Liver (tissue), 9 donors: ENCODE data around the gene SELENOK. TPM values are rescaled to one million over a fixed set of nuclear protein-coding genes. Genes with fewer than 3 reads are reported as not detected.
A peak's percentile ranks its signal among the peaks of the same experiment; 100 is the strongest.

Experiments
- DNase-seq: peaks from one replicate; pipeline ENCODE4 v3.0.0-alpha.2; 2017; ENCODE audit warnings: low spot score
- H3K27ac ChIP-seq, 2 donors: one replicate each; pipeline ENCODE4 v1.7.0; 2013; ENCODE audit warnings: inconsistent platforms in 2 of 2, low read length in 2 of 2, control low read depth in 1 of 2, low read depth in 1 of 2, mild to moderate bottlenecking in 1 of 2
- H3K27me3 ChIP-seq, 4 donors: one replicate each; pipeline versions ENCODE4 v1.6.1 to v1.7.0; 2013; ENCODE audit warnings: low read length in 3 of 4, inconsistent platforms in 1 of 4, mild to moderate bottlenecking in 1 of 4, moderate library complexity in 1 of 4; ENCODE audit not compliant: control insufficient read depth in 4 of 4, insufficient read depth in 4 of 4
- H3K36me3 ChIP-seq, 4 donors: one replicate each; pipeline versions ENCODE4 v1.6.1 to v1.7.0; 2013; ENCODE audit warnings: low read length in 3 of 4, mild to moderate bottlenecking in 3 of 4, low read depth in 1 of 4, moderate library complexity in 1 of 4; ENCODE audit not compliant: control insufficient read depth in 4 of 4, insufficient read depth in 3 of 4
- H3K4me1 ChIP-seq, 4 donors: one replicate each; pipeline versions ENCODE4 v1.6.1 to v1.7.0; 2013; ENCODE audit warnings: low read length in 3 of 4, mild to moderate bottlenecking in 3 of 4, moderate library complexity in 1 of 4; ENCODE audit not compliant: control insufficient read depth in 4 of 4, insufficient read depth in 4 of 4
- H3K4me3 ChIP-seq, 3 donors: one replicate each; pipeline versions ENCODE4 v1.6.1 to v1.7.0; 2013; ENCODE audit warnings: low read length in 3 of 3, control low read depth in 1 of 3, low read depth in 1 of 3, mild to moderate bottlenecking in 1 of 3
- H3K9ac ChIP-seq, 2 donors: one replicate each; pipeline ENCODE4 v1.7.0; 2013; ENCODE audit warnings: low read length in 2 of 2, mild to moderate bottlenecking in 2 of 2, moderate library complexity in 2 of 2, control low read depth in 1 of 2, low read depth in 1 of 2
- H3K9me3 ChIP-seq, 4 donors: one replicate each; pipeline versions ENCODE4 v1.6.1 to v1.7.0; 2013; ENCODE audit warnings: low read length in 3 of 4; ENCODE audit not compliant: control insufficient read depth in 4 of 4
- EGR1 ChIP-seq, 2 donors: IDR thresholded peaks; 2 replicates each; pipeline ENCODE4 v1.6.1; 2016 to 2018; ENCODE audit warnings: antibody characterized with exemption in 2 of 2, low read depth in 2 of 2
- FOXA1 ChIP-seq: IDR thresholded peaks from 2 replicates; pipeline ENCODE4 v1.6.1; 2016; ENCODE audit warnings: antibody characterized with exemption
- FOXA2 ChIP-seq: IDR thresholded peaks from 2 replicates; pipeline ENCODE4 v1.6.1; 2016; ENCODE audit warnings: antibody characterized with exemption
- HNF4A ChIP-seq, 2 donors: conservative IDR thresholded peaks; 2 replicates each; pipeline ENCODE4 v1.6.1; 2016; ENCODE audit warnings: antibody characterized with exemption in 2 of 2, mild to moderate bottlenecking in 2 of 2
- JUND ChIP-seq, 2 donors: IDR thresholded peaks; 2 replicates each; pipeline ENCODE4 v1.6.1; 2016; ENCODE audit warnings: antibody characterized with exemption in 2 of 2
- NR2F2 ChIP-seq: IDR thresholded peaks from 2 replicates; pipeline ENCODE4 v1.6.1; 2016; ENCODE audit warnings: antibody characterized with exemption
- RAD21 ChIP-seq, 2 donors: IDR thresholded peaks; 2 replicates each; pipeline ENCODE4 v1.6.1; 2016; ENCODE audit warnings: antibody characterized with exemption in 2 of 2, mild to moderate bottlenecking in 2 of 2
- RXRA ChIP-seq, 2 donors: IDR thresholded peaks; 2 replicates each; pipeline ENCODE4 v1.6.1; 2017 to 2018; ENCODE audit warnings: antibody characterized with exemption in 2 of 2, mild to moderate bottlenecking in 1 of 2
- SP1 ChIP-seq: IDR thresholded peaks from 2 replicates; pipeline ENCODE4 v1.6.1; 2018; ENCODE audit warnings: antibody characterized with exemption, mild to moderate bottlenecking
- ZBTB33 ChIP-seq: IDR thresholded peaks from 2 replicates; pipeline ENCODE4 v1.6.1; 2016; ENCODE audit warnings: antibody characterized with exemption
- WGBS: extraction: QIAGEN DNeasy Blood & Tissue Kit; methylation state at CpG from one replicate; pipeline ENCODE4 v1.1.7; 2013; 5-methylcytosine and 5-hydroxymethylcytosine counted together
- polyA plus RNA-seq, 2 donors: library from polyadenylated mRNA; stranded (reverse) in 1 of 2; unstranded in 1 of 2; fragments of 200-250 nt in 1 of 2; fragments of >200 nt in 1 of 2; fragmentation: Nextera tagmentation in 1 of 2; extraction: Ambion mirVana in 1 of 2; gene quantifications; one replicate each; pipeline versions ENCODE4 v1.2.1 to v1.2.3, GENCODE V29; 2013 to 2015
- total RNA-seq, 2 donors: library from RNA; depleted of rRNA; stranded (reverse); fragments of >200 nt; gene quantifications; one replicate each; pipeline ENCODE4 v1.2.3, GENCODE V29; 2014
- TF ChIP-seq, protein P1 (sequence below): fragments of 150-350 bp; IDR thresholded peaks from 2 replicates; pipeline ENCODE4 v1.5.1; 2017; ENCODE audit warnings: improper control_type of control experiment, low read depth, low read length; ENCODE audit not compliant: missing input control
- TF ChIP-seq, protein P2 (sequence below): IDR thresholded peaks from 2 replicates; pipeline ENCODE4 v1.6.1; 2016; ENCODE audit warnings: antibody characterized with exemption
- TF ChIP-seq, protein P3 (sequence below): IDR thresholded peaks from 2 replicates; pipeline ENCODE4 v1.6.1; 2016; ENCODE audit warnings: antibody characterized with exemption
- TF ChIP-seq, protein P4 (sequence below): IDR thresholded peaks from 2 replicates; pipeline ENCODE4 v1.6.1; 2016; ENCODE audit warnings: antibody characterized with exemption, mild to moderate bottlenecking
- donor health status: healthy.
- donor health status: healthy.
- donor health status: healthy.
- donor health status: healthy.
- donor health status: healthy.

Gene SELENOK
- total and polyA plus RNA-seq, 4 donors: 24.9 to 80.2 (median 38.8) TPM

DNA sequence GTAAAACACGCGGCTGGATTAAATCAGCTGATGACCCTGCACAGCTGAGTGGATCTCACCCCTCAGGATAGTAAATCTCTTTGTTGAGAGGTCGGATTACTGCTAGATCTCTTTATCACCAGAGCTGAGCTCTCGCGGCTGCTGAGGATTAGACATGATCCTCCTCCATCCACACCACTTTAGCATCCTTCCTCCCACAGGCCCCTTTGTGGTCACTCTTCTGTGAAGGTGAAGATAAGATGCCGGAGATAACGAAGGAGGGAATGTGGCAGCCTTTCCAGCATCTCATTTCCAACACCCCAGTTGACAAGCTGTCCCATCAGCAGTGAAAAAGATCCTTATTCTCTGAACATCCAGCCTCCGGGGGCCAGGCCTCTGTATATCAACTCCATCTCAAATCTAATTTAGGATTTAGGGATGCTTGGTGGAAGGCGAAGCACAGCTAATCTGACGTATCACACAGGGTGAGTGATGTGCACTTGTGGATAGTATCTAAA lies 47.5 kb upstream of the SELENOK start:
- Histone ChIP-seq H3K9ac (no peak overlapping the region), H3K27ac (no peak overlapping the region), H3K27me3 (peaks cover 0 to 5% (median 2%) of the 10 kb centered on the region in 4 donors), H3K4me3 (no peak overlapping the region), H3K36me3 (no peaks in the 10 kb centered on the region), H3K9me3 (peaks cover 0 to 3% (median 0%) of the 10 kb centered on the region in 4 donors), H3K4me1 (no peaks in the 10 kb centered on the region)
- no peak for DNase-seq
- WGBS: 25% methylated on average over 10 of the region's 10 CpGs
- TF ChIP-seq JUND (IDR thresholded peaks at IDR 0.05) (no peak), SP1 (no peak)

DNA sequence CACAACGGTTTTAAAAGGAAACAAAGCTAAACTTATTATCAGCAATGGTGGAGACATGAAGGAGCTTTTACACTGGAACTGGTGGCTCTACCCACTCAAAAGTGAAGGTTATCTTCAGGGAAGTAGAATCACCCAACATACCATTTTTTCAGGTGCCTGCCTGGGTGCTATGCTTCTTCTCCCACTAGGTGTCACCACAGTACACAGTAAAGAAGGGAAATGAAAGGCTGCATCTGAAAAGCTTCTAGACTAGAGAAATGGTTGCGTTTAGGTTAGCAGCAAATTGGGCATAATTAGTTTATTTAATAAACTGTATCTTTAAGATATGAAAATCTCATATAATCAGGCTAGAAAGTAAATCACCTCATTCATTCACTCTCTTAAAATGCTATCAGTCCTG lies 47.0 kb upstream of the SELENOK start:
- TF ChIP-seq, protein P1, sequence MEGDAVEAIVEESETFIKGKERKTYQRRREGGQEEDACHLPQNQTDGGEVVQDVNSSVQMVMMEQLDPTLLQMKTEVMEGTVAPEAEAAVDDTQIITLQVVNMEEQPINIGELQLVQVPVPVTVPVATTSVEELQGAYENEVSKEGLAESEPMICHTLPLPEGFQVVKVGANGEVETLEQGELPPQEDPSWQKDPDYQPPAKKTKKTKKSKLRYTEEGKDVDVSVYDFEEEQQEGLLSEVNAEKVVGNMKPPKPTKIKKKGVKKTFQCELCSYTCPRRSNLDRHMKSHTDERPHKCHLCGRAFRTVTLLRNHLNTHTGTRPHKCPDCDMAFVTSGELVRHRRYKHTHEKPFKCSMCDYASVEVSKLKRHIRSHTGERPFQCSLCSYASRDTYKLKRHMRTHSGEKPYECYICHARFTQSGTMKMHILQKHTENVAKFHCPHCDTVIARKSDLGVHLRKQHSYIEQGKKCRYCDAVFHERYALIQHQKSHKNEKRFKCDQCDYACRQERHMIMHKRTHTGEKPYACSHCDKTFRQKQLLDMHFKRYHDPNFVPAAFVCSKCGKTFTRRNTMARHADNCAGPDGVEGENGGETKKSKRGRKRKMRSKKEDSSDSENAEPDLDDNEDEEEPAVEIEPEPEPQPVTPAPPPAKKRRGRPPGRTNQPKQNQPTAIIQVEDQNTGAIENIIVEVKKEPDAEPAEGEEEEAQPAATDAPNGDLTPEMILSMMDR: peak; percentile 83
- TF ChIP-seq, protein P2, sequence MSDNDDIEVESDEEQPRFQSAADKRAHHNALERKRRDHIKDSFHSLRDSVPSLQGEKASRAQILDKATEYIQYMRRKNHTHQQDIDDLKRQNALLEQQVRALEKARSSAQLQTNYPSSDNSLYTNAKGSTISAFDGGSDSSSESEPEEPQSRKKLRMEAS: no peak
- TF ChIP-seq EGR1 (IDR thresholded peaks at IDR 0.05; ENCODE audit: low read depth in 2 of 2): no peak
- TF ChIP-seq HNF4A (conservative IDR thresholded peaks at IDR 0.05): no peak
- TF ChIP-seq, protein P3, sequence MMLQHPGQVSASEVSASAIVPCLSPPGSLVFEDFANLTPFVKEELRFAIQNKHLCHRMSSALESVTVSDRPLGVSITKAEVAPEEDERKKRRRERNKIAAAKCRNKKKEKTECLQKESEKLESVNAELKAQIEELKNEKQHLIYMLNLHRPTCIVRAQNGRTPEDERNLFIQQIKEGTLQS: no peak
- TF ChIP-seq ZBTB33: no peak
- TF ChIP-seq RAD21 (IDR thresholded peaks at IDR 0.05): peak; percentile 89 to 91
- TF ChIP-seq FOXA1: no peak
- 3% methylated on average over 2 of the region's 2 CpGs for WGBS
- DNase-seq: no peak

GRCh38 chr3:53936347-53936746 lies 44.7 kb upstream of the SELENOK start:
- Histone ChIP-seq H3K27me3 (peaks cover 0 to 5% (median under 1%) of the 10 kb centered on the region in 4 donors), H3K27ac (no peak overlapping the region), H3K4me3 (no peak overlapping the region), H3K9me3 (peaks cover 0 to 3% (median 0%) of the 10 kb centered on the region in 4 donors), H3K9ac (no peak overlapping the region), H3K4me1 (no peaks in the 10 kb centered on the region), H3K36me3 (no peaks in the 10 kb centered on the region)
- whole genome bisulfite sequencing: 95% methylated on average over 1 of the region's 1 CpG
- DNase-seq: no peak
- TF ChIP-seq SP1 (no peak), RXRA (IDR thresholded peaks at IDR 0.05) (no peak), HNF4A (conservative IDR thresholded peaks at IDR 0.05) (no peak), RAD21 (IDR thresholded peaks at IDR 0.05) (no peak), NR2F2 (no peak), FOXA2 (no peak), EGR1 (IDR thresholded peaks at IDR 0.05; ENCODE audit: low read depth in 2 of 2) (no peak)
- TF ChIP-seq, protein P1: no peak
- TF ChIP-seq, protein P2: no peak
- TF ChIP-seq, protein P4, sequence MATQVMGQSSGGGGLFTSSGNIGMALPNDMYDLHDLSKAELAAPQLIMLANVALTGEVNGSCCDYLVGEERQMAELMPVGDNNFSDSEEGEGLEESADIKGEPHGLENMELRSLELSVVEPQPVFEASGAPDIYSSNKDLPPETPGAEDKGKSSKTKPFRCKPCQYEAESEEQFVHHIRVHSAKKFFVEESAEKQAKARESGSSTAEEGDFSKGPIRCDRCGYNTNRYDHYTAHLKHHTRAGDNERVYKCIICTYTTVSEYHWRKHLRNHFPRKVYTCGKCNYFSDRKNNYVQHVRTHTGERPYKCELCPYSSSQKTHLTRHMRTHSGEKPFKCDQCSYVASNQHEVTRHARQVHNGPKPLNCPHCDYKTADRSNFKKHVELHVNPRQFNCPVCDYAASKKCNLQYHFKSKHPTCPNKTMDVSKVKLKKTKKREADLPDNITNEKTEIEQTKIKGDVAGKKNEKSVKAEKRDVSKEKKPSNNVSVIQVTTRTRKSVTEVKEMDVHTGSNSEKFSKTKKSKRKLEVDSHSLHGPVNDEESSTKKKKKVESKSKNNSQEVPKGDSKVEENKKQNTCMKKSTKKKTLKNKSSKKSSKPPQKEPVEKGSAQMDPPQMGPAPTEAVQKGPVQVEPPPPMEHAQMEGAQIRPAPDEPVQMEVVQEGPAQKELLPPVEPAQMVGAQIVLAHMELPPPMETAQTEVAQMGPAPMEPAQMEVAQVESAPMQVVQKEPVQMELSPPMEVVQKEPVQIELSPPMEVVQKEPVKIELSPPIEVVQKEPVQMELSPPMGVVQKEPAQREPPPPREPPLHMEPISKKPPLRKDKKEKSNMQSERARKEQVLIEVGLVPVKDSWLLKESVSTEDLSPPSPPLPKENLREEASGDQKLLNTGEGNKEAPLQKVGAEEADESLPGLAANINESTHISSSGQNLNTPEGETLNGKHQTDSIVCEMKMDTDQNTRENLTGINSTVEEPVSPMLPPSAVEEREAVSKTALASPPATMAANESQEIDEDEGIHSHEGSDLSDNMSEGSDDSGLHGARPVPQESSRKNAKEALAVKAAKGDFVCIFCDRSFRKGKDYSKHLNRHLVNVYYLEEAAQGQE: no peak

More for the DNA sequence above, 47.0 kb upstream of the SELENOK start:
- Histone ChIP-seq H3K27ac (no peak overlapping the region), H3K36me3 (no peaks in the 10 kb centered on the region), H3K9ac (no peak overlapping the region), H3K4me3 (no peak overlapping the region), H3K4me1 (no peaks in the 10 kb centered on the region), H3K9me3 (peaks cover 0 to 3% (median 0%) of the 10 kb centered on the region in 4 donors), H3K27me3 (peaks cover 0 to 5% (median 2%) of the 10 kb centered on the region in 4 donors)
